Measurements from ENCODE around the gene PPP2R3A. TPM values are rescaled to one million over a fixed set of nuclear protein-coding genes. Genes with fewer than 3 reads are reported as not detected.

The PPP2R3A gene
- total RNA-seq, 2 donors from 2014 or later: 9.0 to 25.9 TPM

DNA sequence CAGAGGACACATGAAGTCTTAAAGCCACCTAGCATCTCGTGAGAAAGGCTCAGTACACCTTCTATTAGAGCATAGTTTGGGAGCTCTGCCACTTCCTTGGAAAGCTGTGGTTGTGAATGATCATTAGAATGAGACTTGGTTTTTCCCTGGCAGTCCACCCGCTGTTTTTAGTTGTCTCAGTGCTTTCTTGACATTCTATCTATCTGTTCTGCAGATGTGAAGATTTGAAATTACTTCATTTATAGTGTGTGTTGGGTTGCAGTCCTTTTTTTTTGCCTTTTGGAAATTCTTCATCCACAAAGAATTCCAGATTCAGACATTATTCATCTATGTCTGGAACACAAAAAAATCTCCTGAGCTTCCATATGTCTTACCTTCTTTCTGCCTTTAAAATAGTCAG, 23.7 kb downstream of the PPP2R3A start:
- H3K27me3 ChIP-seq (replicated peaks; ENCODE audit: insufficient read depth): no peaks in the 10 kb centered on the region
- H3K36me3 ChIP-seq: no peaks in the 10 kb centered on the region
- H3K27ac ChIP-seq: no peak overlapping the region
- 79% methylated on average over 2 of the region's 2 CpGs for WGBS
- H3K9me3 ChIP-seq: no peaks in the 10 kb centered on the region
- no peak for DNase-seq (ENCODE audit: low spot score)
- no peak overlapping the region for H3K4me3 ChIP-seq
- TF ChIP-seq POLR2AphosphoS5 (IDR thresholded peaks at IDR 0.05) (no peak), CTCF (IDR thresholded peaks at IDR 0.05) (no peak), POLR2A (IDR thresholded peaks at IDR 0.05) (no peak)
- intact Hi-C loops (cut with DNase I): no loop called here
- H3K4me1 ChIP-seq (replicated peaks): no peaks in the 10 kb centered on the region

DNA sequence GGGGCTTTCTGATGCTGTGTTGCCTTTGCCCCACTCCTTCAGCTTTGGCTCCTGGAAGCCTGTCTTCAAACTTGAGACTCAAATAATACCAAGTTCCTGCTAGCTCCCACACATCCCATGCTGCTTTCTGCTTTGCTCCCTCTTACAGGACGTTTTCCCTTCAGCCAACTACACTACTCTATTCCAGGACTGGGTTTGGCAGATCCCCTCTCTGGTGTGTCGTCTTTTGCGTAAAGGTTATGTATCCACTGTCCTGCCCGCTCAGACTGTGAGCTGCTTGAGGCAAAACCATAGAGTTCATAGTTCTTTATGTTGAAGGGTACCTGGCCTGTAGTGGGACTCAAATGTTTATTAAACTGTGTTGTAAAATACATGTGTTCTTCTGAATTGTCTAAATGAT, 25.4 kb downstream of the PPP2R3A start:
- Histone ChIP-seq H3K36me3 (no peaks in the 10 kb centered on the region), H3K4me3 (no peak overlapping the region), H3K27me3 (replicated peaks; ENCODE audit: insufficient read depth) (no peaks in the 10 kb centered on the region), H3K27ac (no peak overlapping the region), H3K4me1 (replicated peaks) (no peaks in the 10 kb centered on the region), H3K9me3 (no peaks in the 10 kb centered on the region)
- intact Hi-C loops (cut with DNase I): no loop called here
- DNase-seq (ENCODE audit: low spot score): no peak
- 87% methylated on average over 4 of the region's 4 CpGs for WGBS
- TF ChIP-seq POLR2A (IDR thresholded peaks at IDR 0.05) (no peak), CTCF (IDR thresholded peaks at IDR 0.05) (no peak)

- no peak overlapping the region for H3K27ac ChIP-seq
- intact Hi-C loops (cut with DNase I): no loop called here
- H3K4me1 ChIP-seq (replicated peaks): no peaks in the 10 kb centered on the region
- no peak for DNase-seq (ENCODE audit: low spot score)
- WGBS: 90% methylated on average over 2 of the region's 2 CpGs
- no peaks in the 10 kb centered on the region for H3K9me3 ChIP-seq
- no peak overlapping the region for H3K4me3 ChIP-seq
- H3K36me3 ChIP-seq: no peaks in the 10 kb centered on the region
- TF ChIP-seq POLR2AphosphoS5 (IDR thresholded peaks at IDR 0.05) (no peak), POLR2A (IDR thresholded peaks at IDR 0.05) (no peak), CTCF (IDR thresholded peaks at IDR 0.05) (no peak)
- no peaks in the 10 kb centered on the region for H3K27me3 ChIP-seq (replicated peaks; ENCODE audit: insufficient read depth)
Measured at GRCh38 chr3:135991621-135992020, 26.1 kb downstream of the PPP2R3A start.

- Histone ChIP-seq H3K4me3 (no peak overlapping the region), H3K27ac (no peak overlapping the region), H3K36me3 (no peaks in the 10 kb centered on the region), H3K27me3 (replicated peaks; ENCODE audit: insufficient read depth) (no peaks in the 10 kb centered on the region), H3K9me3 (no peaks in the 10 kb centered on the region), H3K4me1 (replicated peaks) (no peaks in the 10 kb centered on the region)
- no peak for DNase-seq (ENCODE audit: low spot score)
- TF ChIP-seq POLR2A (IDR thresholded peaks at IDR 0.05) (no peak), CTCF (IDR thresholded peaks at IDR 0.05) (no peak), POLR2AphosphoS5 (IDR thresholded peaks at IDR 0.05) (no peak)
- intact Hi-C loops (cut with DNase I): no loop called here
Measured at GRCh38 chr3:135992072-135992471, 26.5 kb downstream of the PPP2R3A start.

DNA sequence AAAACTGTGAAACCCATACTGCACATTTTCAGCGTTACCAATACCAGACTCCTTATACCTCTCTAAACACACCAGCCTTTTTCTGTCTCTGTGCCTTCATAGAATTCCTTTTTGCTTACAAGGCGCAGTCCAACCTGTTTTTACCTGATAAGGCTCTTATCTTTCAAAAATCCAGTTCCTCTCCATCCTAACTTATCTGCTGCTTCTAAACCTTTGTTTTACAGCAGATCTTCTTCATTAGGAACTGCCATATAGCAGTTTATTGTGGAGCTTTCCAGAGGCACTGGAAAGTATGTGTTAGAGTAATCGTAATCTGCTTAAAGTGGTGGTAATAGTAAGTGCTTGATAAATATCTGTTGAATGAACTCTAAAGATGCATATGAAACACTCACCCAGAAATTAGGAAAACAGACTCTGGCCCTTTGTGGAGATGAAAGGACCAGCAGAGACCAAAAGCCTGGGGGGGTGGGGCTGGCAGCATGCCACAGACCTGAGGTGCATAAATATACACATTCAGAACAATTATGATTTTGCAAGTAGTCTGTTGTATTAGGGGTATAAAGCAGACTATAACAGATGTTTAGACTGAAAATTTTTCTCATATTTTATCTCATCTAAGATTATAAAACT, 29.3 kb downstream of the PPP2R3A start:
- intact Hi-C loops (cut with DNase I): no loop called here
- H3K36me3 ChIP-seq: no peaks in the 10 kb centered on the region
- H3K4me1 ChIP-seq (replicated peaks): no peaks in the 10 kb centered on the region

More for the DNA sequence above, 29.3 kb downstream of the PPP2R3A start:
- Histone ChIP-seq H3K27me3 (replicated peaks; ENCODE audit: insufficient read depth) (no peaks in the 10 kb centered on the region), H3K9me3 (no peaks in the 10 kb centered on the region), H3K4me3 (no peak overlapping the region), H3K27ac (no peak overlapping the region)
- no peak for DNase-seq (ENCODE audit: low spot score)
- whole genome bisulfite sequencing: 80% methylated on average over 3 of the region's 3 CpGs
- TF ChIP-seq CTCF (IDR thresholded peaks at IDR 0.05) (no peak), POLR2A (IDR thresholded peaks at IDR 0.05) (no peak)

Measured in prostate gland (tissue), 2 donors.